K562 (cell line): ENCODE results near the gene MYBPC3. TPM values are rescaled to one million over a fixed set of nuclear protein-coding genes. Genes with fewer than 3 reads are reported as not detected.

ENCODE experiments used
- CTBP1 ChIP-seq: fragments of 450-650 bp; IDR thresholded peaks from 2 replicates; pipeline ENCODE4 v1.6.1; 2016; ENCODE audit warnings: borderline replicate concordance
- ETV5 ChIP-seq: sonication (generic); formaldehyde crosslinking; IDR thresholded peaks from 2 replicates; pipeline ENCODE4 v1.4.0; 2020; ENCODE audit warnings: low read depth, mild to moderate bottlenecking, missing genetic modification reagents
- MBD2 ChIP-seq: sonication (generic); IDR thresholded peaks from 2 replicates; pipeline ENCODE4 v1.6.1; 2016; ENCODE audit warnings: low read depth, borderline replicate concordance
- MYNN ChIP-seq, 2 experiments: sonication (generic); formaldehyde crosslinking in 1 of 2; IDR thresholded peaks; 2 replicates each; pipeline versions ENCODE4 v1.5.0 to v1.6.1; 2016 to 2020; ENCODE audit warnings: antibody characterized with exemption in 1 of 2, missing genetic modification reagents in 1 of 2
- NCOA2 ChIP-seq, 2 experiments: fragments of 450-650 bp; IDR thresholded peaks; 2 replicates each; pipeline ENCODE4 v1.6.1; 2018; ENCODE audit warnings: mild to moderate bottlenecking in 2 of 2, moderate library complexity in 1 of 2; ENCODE audit not compliant: partially characterized antibody in 2 of 2
- NR4A1 ChIP-seq, 2 experiments: fragments of 250-450 bp in 1 of 2; fragments of 450-650 bp in 1 of 2; sonication (Bioruptor Pico) in 1 of 2; IDR thresholded peaks; 2 replicates each; pipeline versions ENCODE4 v1.4.0 to v1.6.1; 2016 to 2020; ENCODE audit warnings: mild to moderate bottlenecking in 2 of 2, missing compliant biosample characterization in 1 of 2, missing genetic modification characterization in 1 of 2, moderate library complexity in 1 of 2
- PPARD ChIP-seq: fragments of 250-450 bp; sonication (Bioruptor Pico); IDR thresholded peaks from 2 replicates; pipeline ENCODE4 v1.8.0; 2022; ENCODE audit warnings: inconsistent platforms, mild to moderate bottlenecking, moderate library complexity
- RBM17 ChIP-seq: fragments of 200-400 bp; formaldehyde crosslinking; IDR thresholded peaks from 2 replicates; pipeline ENCODE4 v1.6.1; 2017; ENCODE audit warnings: low read depth, mild to moderate bottlenecking, low read length, borderline replicate concordance
- ZBTB34 ChIP-seq: fragments of 250-450 bp; sonication (Bioruptor Pico); IDR thresholded peaks from 2 replicates; pipeline ENCODE4 v1.8.0; 2021; ENCODE audit warnings: mild to moderate bottlenecking, moderate library complexity
- ZNF146 ChIP-seq: IDR thresholded peaks from one replicate; pipeline ENCODE4 v1.6.1; 2018; ENCODE audit warnings: missing compliant biosample characterization; ENCODE audit not compliant: unreplicated experiment
- ZNF263 ChIP-seq: sonication (generic); formaldehyde crosslinking; IDR thresholded peaks from 2 replicates; pipeline ENCODE4 v1.8.0; 2022; ENCODE audit warnings: mild to moderate bottlenecking, missing genetic modification reagents, borderline replicate concordance
- ZNF561 ChIP-seq: fragments of 450-650 bp; formaldehyde crosslinking; conservative IDR thresholded peaks from 2 replicates; pipeline ENCODE4 v1.4.0; 2020; ENCODE audit warnings: mild to moderate bottlenecking, moderate library complexity
- ZNF586 ChIP-seq: fragments of 450-650 bp; formaldehyde crosslinking; conservative IDR thresholded peaks from 2 replicates; pipeline ENCODE4 v1.4.0; 2020; ENCODE audit warnings: mild to moderate bottlenecking, moderate library complexity
- polyA plus RNA-seq, 8 experiments: library from polyadenylated mRNA; depleted of rRNA in 4 of 8; stranded (reverse) in 5 of 8; unstranded in 3 of 8; fragments of >200 nt; fragmentation: Nextera tagmentation in 2 of 8; fragmentation: Illumina TruSeq in 1 of 8; extraction: Ambion mirVana in 2 of 8; extraction: Trizol in 1 of 8; gene quantifications; 2 replicates each; pipeline versions ENCODE4 v1.2.1 to v1.2.3, GENCODE V29; 2011 to 2014; ENCODE audit warnings: inconsistent platforms in 1 of 8, missing spikeins in 1 of 8
- total RNA-seq, 7 experiments: library from RNA; depleted of rRNA in 6 of 7; stranded (reverse); fragments of >200 nt in 6 of 7; fragmentation: Illumina TruSeq in 2 of 7; extraction: Trizol in 2 of 7; gene quantifications; 2 replicates each; pipeline versions ENCODE4 v1.2.1 to v1.2.3, GENCODE V29; 2011 to 2021; ENCODE audit warnings: low replicate concordance in 1 of 7
- TF ChIP-seq, protein P1 (sequence below), 2 experiments: IDR thresholded peaks; 2 replicates each; pipeline ENCODE4 v1.6.1; 2012; ENCODE audit warnings: improper control_type of control experiment in 2 of 2, low read depth in 2 of 2, low read length in 2 of 2, borderline replicate concordance in 1 of 2

Gene MYBPC3
- total and polyA plus RNA-seq, 9 of the 15 experiments (the other 6 are each of a cell fraction or from before 2014, with no cell fraction given), result 0.01 TPM; not detected in 8

DNA sequence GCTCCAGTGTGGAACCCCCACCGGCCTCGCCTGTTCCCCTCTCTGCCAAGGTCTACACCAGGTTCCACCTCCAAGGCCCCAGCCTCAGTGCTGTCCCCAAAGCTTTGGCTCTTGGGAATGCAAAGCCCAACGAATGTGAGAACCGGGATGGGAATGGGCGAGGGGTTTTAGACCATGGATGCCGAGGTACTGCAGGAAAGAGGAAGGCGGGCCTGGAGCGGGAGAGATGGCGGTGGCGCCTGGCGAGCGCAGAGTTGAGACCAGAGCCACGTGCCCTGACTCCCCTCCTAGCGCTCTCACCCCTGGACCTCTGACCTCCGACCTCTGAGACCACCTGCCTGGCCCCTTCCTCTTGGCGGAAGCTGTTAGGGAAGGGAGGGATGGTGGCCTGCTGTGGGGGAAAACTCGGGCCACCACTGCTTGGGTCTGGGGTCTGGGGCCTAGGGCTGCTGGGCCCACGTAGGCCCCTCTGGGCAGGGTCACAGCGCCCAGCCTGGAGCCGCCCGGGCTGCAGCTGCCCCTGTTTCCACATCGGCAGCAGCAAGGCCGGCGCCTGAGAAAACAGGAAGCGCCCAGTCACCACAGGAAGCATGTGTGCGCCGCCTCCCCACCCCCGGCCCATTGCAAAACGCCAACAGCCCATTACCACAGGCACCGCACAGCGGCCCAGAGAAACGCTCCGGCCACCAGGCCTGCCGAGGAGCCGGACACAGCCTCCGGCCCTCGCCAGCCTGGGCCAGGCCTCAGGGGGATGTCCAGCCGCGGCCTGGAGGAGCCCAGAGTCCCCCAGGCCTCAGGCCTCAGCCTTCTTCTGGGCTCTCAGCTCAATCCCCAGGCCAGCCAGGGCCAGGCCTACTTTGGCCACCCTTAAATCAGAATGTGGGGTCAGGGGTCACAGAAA is 42.1 kb upstream of the MYBPC3 start (continued):
- no peak for TF ChIP-seq RBM17
- no peak for TF ChIP-seq ZNF561 (CRISPR knock-in tag)
- TF ChIP-seq ETV5, result peak; percentile 73
- peak; percentile 25; the same call in 1 of the 2 replicates for TF ChIP-seq NR4A1 (CRISPR knock-in tag; IDR thresholded peaks at IDR 0.05)
- no peak for TF ChIP-seq NR4A1 (tag; IDR thresholded peaks at IDR 0.05)
- TF ChIP-seq NCOA2 (IDR thresholded peaks at IDR 0.05; ENCODE audit: partially characterized antibody in 2 of 2), result no peak
- TF ChIP-seq MBD2, result peak; percentile 51; the same call in 1 of the 2 replicates
- TF ChIP-seq, protein P1, sequence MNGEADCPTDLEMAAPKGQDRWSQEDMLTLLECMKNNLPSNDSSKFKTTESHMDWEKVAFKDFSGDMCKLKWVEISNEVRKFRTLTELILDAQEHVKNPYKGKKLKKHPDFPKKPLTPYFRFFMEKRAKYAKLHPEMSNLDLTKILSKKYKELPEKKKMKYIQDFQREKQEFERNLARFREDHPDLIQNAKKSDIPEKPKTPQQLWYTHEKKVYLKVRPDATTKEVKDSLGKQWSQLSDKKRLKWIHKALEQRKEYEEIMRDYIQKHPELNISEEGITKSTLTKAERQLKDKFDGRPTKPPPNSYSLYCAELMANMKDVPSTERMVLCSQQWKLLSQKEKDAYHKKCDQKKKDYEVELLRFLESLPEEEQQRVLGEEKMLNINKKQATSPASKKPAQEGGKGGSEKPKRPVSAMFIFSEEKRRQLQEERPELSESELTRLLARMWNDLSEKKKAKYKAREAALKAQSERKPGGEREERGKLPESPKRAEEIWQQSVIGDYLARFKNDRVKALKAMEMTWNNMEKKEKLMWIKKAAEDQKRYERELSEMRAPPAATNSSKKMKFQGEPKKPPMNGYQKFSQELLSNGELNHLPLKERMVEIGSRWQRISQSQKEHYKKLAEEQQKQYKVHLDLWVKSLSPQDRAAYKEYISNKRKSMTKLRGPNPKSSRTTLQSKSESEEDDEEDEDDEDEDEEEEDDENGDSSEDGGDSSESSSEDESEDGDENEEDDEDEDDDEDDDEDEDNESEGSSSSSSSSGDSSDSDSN (IDR thresholded peaks at IDR 0.05; ENCODE audit: borderline replicate concordance in 1 of 2, low read depth in 2 of 2, low read length in 2 of 2), result 0 out of 4 replicates have a peak, but pooled peaks of 1 of the 2 experiments have one; percentile 60
- no peak for TF ChIP-seq ZNF263
- no peak for TF ChIP-seq ZNF146 (CRISPR knock-in tag)
- no peak for TF ChIP-seq ZNF586 (CRISPR knock-in tag)
- no peak for TF ChIP-seq PPARD (CRISPR knock-in tag)
- 0 out of 2 replicates have a peak, but pooled peaks have one; percentile 13 for TF ChIP-seq MYNN (IDR thresholded peaks at IDR 0.05)
- TF ChIP-seq MYNN (CRISPR knock-in tag; IDR thresholded peaks at IDR 0.05), result no peak
- TF ChIP-seq ZBTB34 (CRISPR knock-in tag), result 0 out of 2 replicates have a peak, but pooled peaks have one; percentile 67
- no peak for TF ChIP-seq CTBP1
